ENCODE measurements around the gene CHST6. TPM values are rescaled to one million over a fixed set of nuclear protein-coding genes. Genes with fewer than 3 reads are reported as not detected.
"Not testable (repeated sequence)": the region's sequence is repeated elsewhere in the genome, so short reads cannot be mapped to it uniquely, and the experiment has no call there.

The CHST6 gene
- 4.6 TPM for total RNA-seq

GRCh38 chr16:75495076-75495674 lies at the start of gene CHST6:
CHST6 (minus strand) TSS chr16:75495441; CDS start chr16:75479828, 15,613 bp downstream.
- ATAC-seq: peak; percentile 65

- ATAC-seq: not testable (repeated sequence)
Observed at GRCh38 chr16:75542462-75542861, 47.2 kb upstream of the CHST6 start.

GRCh38 chr16:75541236-75541635 lies 46.0 kb upstream of the CHST6 start:
- ATAC-seq: no peak

- ATAC-seq: not testable (repeated sequence)
Observed at GRCh38 chr16:75538882-75539565, 43.8 kb upstream of the CHST6 start.

- no peak for ATAC-seq
Observed at GRCh38 chr16:75537776-75538175, 42.5 kb upstream of the CHST6 start.

- ATAC-seq: no peak
Observed at GRCh38 chr16:75535901-75536300, 40.7 kb upstream of the CHST6 start, which contains the start of gene CHST5. CHST5 (minus strand) TSS chr16:75536108; CDS start chr16:75530384, 5,724 bp downstream.

- ATAC-seq: peak; percentile 24
Observed at GRCh38 chr16:75535211-75535843, 40.1 kb upstream of the CHST6 start.

GRCh38 chr16:75534560-75535205 lies 39.4 kb upstream of the CHST6 start:
- ATAC-seq: no peak

GRCh38 chr16:75532791-75533190 lies 37.5 kb upstream of the CHST6 start:
- ATAC-seq: no peak

- no peak for ATAC-seq
Observed at GRCh38 chr16:75532142-75532765, 37.0 kb upstream of the CHST6 start.

GRCh38 chr16:75529959-75530358 lies 34.7 kb upstream of the CHST6 start:
- no peak for ATAC-seq

GRCh38 chr16:75529056-75529905 lies 34.0 kb upstream of the CHST6 start:
- no peak for ATAC-seq

GRCh38 chr16:75527825-75528299 lies 32.6 kb upstream of the CHST6 start:
- ATAC-seq: no peak

GRCh38 chr16:75526032-75526790 lies 31.0 kb upstream of the CHST6 start:
- no peak for ATAC-seq

GRCh38 chr16:75519175-75519574 lies 23.9 kb upstream of the CHST6 start:
- no peak for ATAC-seq

- peak; percentile 49 for ATAC-seq
Observed at GRCh38 chr16:75516189-75516966, 21.1 kb upstream of the CHST6 start.

- no peak for ATAC-seq
Observed at GRCh38 chr16:75514296-75514695, 19.1 kb upstream of the CHST6 start.

- ATAC-seq: peak; percentile 96
Observed at GRCh38 chr16:75506574-75506973, 11.3 kb upstream of the CHST6 start.

- no peak for ATAC-seq
Observed at GRCh38 chr16:75506107-75506506, 10.9 kb upstream of the CHST6 start.

GRCh38 chr16:75503801-75504200 lies 8.6 kb upstream of the CHST6 start:
- no peak for ATAC-seq

Measured in esophagus mucosa (tissue), 1 donor.